ENCODE results near the gene TCF3. TPM values are rescaled to one million over a fixed set of nuclear protein-coding genes. Genes with fewer than 3 reads are reported as not detected.
A peak's percentile ranks its signal among the peaks of the same experiment; 100 is the strongest.

The TCF3 gene
- total RNA-seq, 2 donors from 2014 or later, result 91.5 to 332 TPM

DNA sequence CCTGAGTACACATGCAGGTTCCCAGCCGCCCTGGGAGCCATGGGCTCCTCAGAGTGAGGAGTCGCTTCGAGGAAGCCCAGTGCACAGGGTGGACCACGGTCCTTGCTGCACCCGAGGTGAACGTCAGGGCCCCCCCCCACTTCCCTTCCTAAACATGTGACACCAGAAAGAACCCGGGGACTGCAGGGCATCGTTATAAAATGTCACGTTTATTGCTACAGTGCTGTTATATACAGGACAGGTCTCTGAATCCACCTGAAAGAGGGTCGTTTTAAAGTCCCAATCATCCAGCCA is 43.4 kb downstream of the TCF3 start:
- no peak overlapping the region for H3K4me3 ChIP-seq
- DNase-seq (ENCODE audit: low spot score), result no peak
- 35% methylated on average over 10 of the region's 10 CpGs for WGBS
- H3K4me1 ChIP-seq (replicated peaks), result peaks cover 10% of the 10 kb centered on the region
- H3K27me3 ChIP-seq (replicated peaks; ENCODE audit: insufficient read depth), result no peaks in the 10 kb centered on the region
- TF ChIP-seq CTCF (IDR thresholded peaks at IDR 0.05), result no peak
- no peak for TF ChIP-seq POLR2A (IDR thresholded peaks at IDR 0.05)
- TF ChIP-seq POLR2AphosphoS5 (IDR thresholded peaks at IDR 0.05), result no peak
- H3K27ac ChIP-seq, result no peak overlapping the region
- H3K36me3 ChIP-seq, result peaks cover 4 to 6% of the 10 kb centered on the region in 2 donors
- intact Hi-C loops (cut with DNase I), result no loop called here
- H3K9me3 ChIP-seq, result no peaks in the 10 kb centered on the region

DNA sequence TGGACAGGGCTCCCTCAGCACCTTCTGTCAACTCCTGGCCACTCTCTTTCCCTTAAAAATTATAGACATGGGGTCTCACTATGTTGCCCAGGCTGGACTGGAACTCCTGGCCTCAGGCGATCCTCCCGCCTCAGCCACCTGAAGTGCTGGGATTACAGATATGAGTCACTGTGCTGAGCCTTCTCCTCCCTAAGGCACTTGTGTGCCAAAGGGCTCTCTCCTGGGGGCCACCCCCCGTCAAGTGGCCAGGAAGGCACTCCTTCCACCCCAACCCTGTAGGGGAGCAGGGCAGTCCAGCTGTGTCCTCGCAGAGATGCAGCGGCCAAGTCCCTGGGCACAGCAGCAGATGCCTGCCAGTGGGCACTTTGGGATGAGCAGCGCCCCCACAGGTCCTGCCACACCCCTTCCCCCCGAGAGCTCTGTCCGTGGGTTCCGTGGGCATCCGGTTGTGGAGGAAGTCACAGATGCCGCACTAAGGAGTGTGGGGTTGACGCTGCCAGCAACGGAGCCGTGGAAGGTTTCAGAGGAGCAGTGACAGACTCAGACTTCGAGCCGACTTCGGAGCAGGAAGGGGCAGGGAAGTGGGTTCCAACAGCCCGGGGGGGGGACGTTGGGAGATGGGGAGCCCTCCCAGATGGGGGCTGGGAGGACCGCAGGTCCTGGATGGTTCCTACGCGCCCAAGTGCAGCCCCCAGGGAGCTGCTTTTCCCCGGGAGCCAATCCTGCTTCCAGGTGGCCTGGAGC is 43.9 kb downstream of the TCF3 start:
- WGBS, result 62% methylated on average over 23 of the region's 23 CpGs

DNA sequence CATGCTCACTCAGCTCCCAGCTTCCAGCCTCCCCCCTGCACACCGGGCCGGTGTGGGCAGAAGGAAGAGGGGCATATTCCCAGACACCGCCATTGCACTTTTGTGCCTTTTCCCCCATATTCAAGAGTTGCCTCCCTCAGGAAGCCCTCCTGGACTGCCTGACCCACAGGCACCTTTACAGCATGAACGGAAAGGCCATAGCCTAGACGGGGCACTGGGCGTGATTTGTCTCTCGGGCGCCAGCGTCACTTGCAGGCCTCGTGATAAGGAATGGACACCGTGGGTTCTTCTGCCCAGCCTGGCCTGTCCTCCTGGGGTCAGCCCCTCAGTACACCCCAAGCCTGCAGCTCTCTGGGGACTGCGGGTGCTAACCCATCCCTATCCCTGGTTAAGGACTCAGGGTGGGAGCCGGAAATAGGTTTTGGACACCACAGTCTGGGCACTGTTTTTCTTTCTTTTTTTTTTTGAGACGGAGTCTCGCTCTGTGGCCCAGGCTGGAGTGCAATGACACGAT is 46.2 kb downstream of the TCF3 start:
- TF ChIP-seq POLR2A (IDR thresholded peaks at IDR 0.05) (no peak), POLR2AphosphoS5 (IDR thresholded peaks at IDR 0.05) (no peak), CTCF (IDR thresholded peaks at IDR 0.05) (no peak)
- intact Hi-C loops (cut with DNase I), result no loop called here
- Histone ChIP-seq H3K4me1 (replicated peaks) (peaks cover 15% of the 10 kb centered on the region), H3K9me3 (no peaks in the 10 kb centered on the region), H3K4me3 (peak overlapping the region; percentile 93 to 100), H3K36me3 (no peaks in the 10 kb centered on the region), H3K27ac (peak overlapping the region; percentile 85 to 90), H3K27me3 (replicated peaks; ENCODE audit: insufficient read depth) (no peaks in the 10 kb centered on the region)
- no peak for DNase-seq (ENCODE audit: low spot score)
- 18% methylated on average over 16 of the region's 16 CpGs for WGBS

More for the DNA sequence above, 43.9 kb downstream of the TCF3 start:
- no peak overlapping the region for H3K27ac ChIP-seq
- H3K9me3 ChIP-seq, result no peaks in the 10 kb centered on the region
- no peak for DNase-seq (ENCODE audit: low spot score)
- peaks cover 4 to 6% of the 10 kb centered on the region in 2 donors for H3K36me3 ChIP-seq
- H3K4me1 ChIP-seq (replicated peaks), result peaks cover 15% of the 10 kb centered on the region
- intact Hi-C loops (cut with DNase I), result no loop called here
- no peak for TF ChIP-seq POLR2AphosphoS5 (IDR thresholded peaks at IDR 0.05)
- TF ChIP-seq CTCF (IDR thresholded peaks at IDR 0.05), result no peak
- no peak for TF ChIP-seq POLR2A (IDR thresholded peaks at IDR 0.05)
- H3K4me3 ChIP-seq, result no peak overlapping the region
- no peaks in the 10 kb centered on the region for H3K27me3 ChIP-seq (replicated peaks; ENCODE audit: insufficient read depth)

GRCh38 chr19:1605236-1606137 is 46.9 kb downstream of the TCF3 start, which contains the start of gene UQCR11:
TSS of gene UQCR11 (minus strand) at chr19:1605462. CDS start at chr19:1605409, 53 bp downstream.
- Histone ChIP-seq H3K36me3 (no peaks in the 10 kb centered on the region), H3K27me3 (replicated peaks; ENCODE audit: insufficient read depth) (no peaks in the 10 kb centered on the region), H3K4me1 (replicated peaks) (peaks cover 15% of the 10 kb centered on the region), H3K9me3 (no peaks in the 10 kb centered on the region), H3K27ac (peak within 1 kb of the TSS; percentile 85 to 90), H3K4me3 (peak within 1 kb of the TSS; percentile 93 to 100)
- TF ChIP-seq POLR2A (IDR thresholded peaks at IDR 0.05), result peak; percentile 51
- TF ChIP-seq POLR2AphosphoS5 (IDR thresholded peaks at IDR 0.05), result peak; percentile 92
- peak; percentile 14 to 71 (median 58) for TF ChIP-seq CTCF (IDR thresholded peaks at IDR 0.05)
- DNase-seq (ENCODE audit: low spot score), result peak; percentile 96
- intact Hi-C loops (cut with DNase I), result loop anchor here (2.0 kb wide), 1 partner anchor 47 kb away; the partner anchor contains the start of gene TCF3
- under 1% methylated on average over 68 of the region's 79 CpGs for WGBS
